Astrocyte (in vitro differentiated cells and primary cell): ENCODE measurements around the gene COX4I2. TPM values are rescaled to one million over a fixed set of nuclear protein-coding genes. Genes with fewer than 3 reads are reported as not detected.

ENCODE experiments used
- DNase-seq: peaks from one replicate; pipeline ENCODE4 v3.0.0-alpha.2; 2010; ENCODE audit warnings: low read depth
- FAIRE-seq: peaks from 2 replicates; lab custom pipeline; 2011; peaks lifted over from hg19 to GRCh38; lab: Jason Lieb, UNC
- H2AFZ ChIP-seq: 2 replicates; pipeline ENCODE4 v1.6.0; 2012; ENCODE audit warnings: low read depth, low read length, inconsistent platforms
- H3K27ac ChIP-seq: 2 replicates; pipeline ENCODE4 v1.5.1; 2011; ENCODE audit warnings: low read depth, low read length, inconsistent platforms
- H3K27me3 ChIP-seq: 2 replicates; pipeline ENCODE4 v1.6.0; 2011; ENCODE audit warnings: low read length, inconsistent platforms; ENCODE audit not compliant: insufficient read depth
- H3K36me3 ChIP-seq: 2 replicates; pipeline ENCODE4 v1.5.1; 2011; ENCODE audit warnings: low read length, inconsistent platforms; ENCODE audit not compliant: insufficient read depth
- H3K4me1 ChIP-seq: 2 replicates; pipeline ENCODE4 v1.5.1; 2011; ENCODE audit warnings: low read length, inconsistent platforms; ENCODE audit not compliant: insufficient read depth
- H3K4me2 ChIP-seq: 2 replicates; pipeline ENCODE4 v1.6.0; 2012; ENCODE audit warnings: low read length, inconsistent platforms
- H3K4me3 ChIP-seq: 2 replicates; pipeline ENCODE4 v1.5.1; 2011; ENCODE audit warnings: low read depth, mild to moderate bottlenecking, low read length, inconsistent platforms; ENCODE audit not compliant: insufficient read depth
- H3K79me2 ChIP-seq: 2 replicates; pipeline ENCODE4 v1.6.0; 2012; ENCODE audit warnings: mild to moderate bottlenecking, low read length, inconsistent platforms; ENCODE audit not compliant: insufficient read depth
- H3K9ac ChIP-seq: 2 replicates; pipeline ENCODE4 v1.6.0; 2012; ENCODE audit warnings: mild to moderate bottlenecking, low read length, inconsistent platforms
- H3K9me3 ChIP-seq: 2 replicates; pipeline ENCODE4 v1.5.1; 2012; ENCODE audit warnings: low read depth, mild to moderate bottlenecking, low read length, inconsistent platforms; ENCODE audit not compliant: insufficient read depth
- H4K20me1 ChIP-seq: 2 replicates; pipeline ENCODE4 v1.6.0; 2012; ENCODE audit warnings: low read length, inconsistent platforms; ENCODE audit not compliant: insufficient read depth
- H3K27ac Mint-ChIP-seq: one replicate; pipeline ENCODE4 v1.8.0; 2021; ENCODE audit warnings: mild to moderate bottlenecking, mixed read lengths; ENCODE audit not compliant: unreplicated experiment
- H3K27me3 Mint-ChIP-seq: one replicate; pipeline ENCODE4 v1.8.0; 2021; ENCODE audit warnings: low read depth, mixed read lengths; ENCODE audit not compliant: unreplicated experiment
- H3K36me3 Mint-ChIP-seq: one replicate; pipeline ENCODE4 v1.8.0; 2021; ENCODE audit warnings: low read depth, mixed read lengths; ENCODE audit not compliant: unreplicated experiment
- H3K4me1 Mint-ChIP-seq: one replicate; pipeline ENCODE4 v1.8.0; 2021; ENCODE audit warnings: low read depth, mixed read lengths; ENCODE audit not compliant: unreplicated experiment
- H3K4me3 Mint-ChIP-seq: one replicate; pipeline ENCODE4 v1.8.0; 2021; ENCODE audit warnings: mild to moderate bottlenecking, moderate library complexity, mixed read lengths; ENCODE audit not compliant: unreplicated experiment
- H3K9me3 Mint-ChIP-seq: one replicate; pipeline ENCODE4 v1.8.0; 2021; ENCODE audit warnings: mild to moderate bottlenecking, mixed read lengths; ENCODE audit not compliant: unreplicated experiment
- CTCF ChIP-seq: IDR thresholded peaks from 2 replicates; pipeline ENCODE4 v1.5.1; 2011; ENCODE audit warnings: low read depth, mild to moderate bottlenecking, inconsistent platforms, low read length, moderate library complexity; ENCODE audit not compliant: insufficient read depth
- EZH2 ChIP-seq: IDR thresholded peaks from 2 replicates; pipeline ENCODE4 v1.6.1; 2012; ENCODE audit warnings: mild to moderate bottlenecking, low read length, inconsistent platforms; ENCODE audit not compliant: insufficient read depth
- total RNA-seq: library from RNA; stranded (reverse); gene quantifications from 2 replicates; pipeline ENCODE4 v1.2.1, GENCODE V29; 2021

The COX4I2 gene
- total RNA-seq, 1 donor from 2014 or later: not detected

- Histone ChIP-seq H3K4me3 (no peak overlapping the region), H3K9ac (no peak overlapping the region), H3K4me1 (no peaks in the 10 kb centered on the region), H3K79me2 (no peaks in the 10 kb centered on the region), H3K9me3 (no peaks in the 10 kb centered on the region), H3K36me3 (no peaks in the 10 kb centered on the region), H3K27ac (no peak overlapping the region), H3K4me2 (no peak overlapping the region), H2AFZ (no peak overlapping the region), H3K27me3 (no peaks in the 10 kb centered on the region), H4K20me1 (no peaks in the 10 kb centered on the region)
- Mint-ChIP-seq H3K27me3 (peaks cover 4% of the 10 kb centered on the region), H3K4me1 (no peaks in the 10 kb centered on the region), H3K36me3 (no peaks in the 10 kb centered on the region), H3K4me3 (no peak overlapping the region), H3K9me3 (peaks cover 3% of the 10 kb centered on the region), H3K27ac (no peak overlapping the region)
- no peak for FAIRE-seq
- DNase-seq: no peak
- TF ChIP-seq CTCF (no peak), EZH2 (no peak)
These were observed 7.4 kb upstream of the COX4I2 start for GRCh38 chr20:31630187-31630790.

- H2AFZ ChIP-seq: no peak overlapping the region
- no peaks in the 10 kb centered on the region for H3K27me3 ChIP-seq
- H3K4me1 ChIP-seq: no peaks in the 10 kb centered on the region
- DNase-seq (no peak), FAIRE-seq (no peak)
- no peaks in the 10 kb centered on the region for H3K36me3 Mint-ChIP-seq
- H3K9me3 Mint-ChIP-seq: peaks cover 3% of the 10 kb centered on the region
- H3K9ac ChIP-seq: no peak overlapping the region
- no peaks in the 10 kb centered on the region for H3K36me3 ChIP-seq
- H3K4me1 Mint-ChIP-seq: no peaks in the 10 kb centered on the region
- H3K79me2 ChIP-seq: no peaks in the 10 kb centered on the region
- no peak overlapping the region for H3K4me3 ChIP-seq
- no peak overlapping the region for H3K4me2 ChIP-seq
- H3K4me3 Mint-ChIP-seq: no peak overlapping the region
- H4K20me1 ChIP-seq: no peaks in the 10 kb centered on the region
- H3K27ac ChIP-seq: no peak overlapping the region
- no peaks in the 10 kb centered on the region for H3K9me3 ChIP-seq
- no peak for TF ChIP-seq CTCF
- no peak for TF ChIP-seq EZH2
- H3K27me3 Mint-ChIP-seq: peaks cover 4% of the 10 kb centered on the region
- no peak overlapping the region for H3K27ac Mint-ChIP-seq
These were observed 5.0 kb upstream of the COX4I2 start for GRCh38 chr20:31632548-31633338.
